ENCODE results near the gene PIGW. TPM values are rescaled to one million over a fixed set of nuclear protein-coding genes. Genes with fewer than 3 reads are reported as not detected.

The PIGW gene
- total and polyA plus RNA-seq, 2 experiments from 2014 or later: 5.5 to 15.8 TPM

DNA sequence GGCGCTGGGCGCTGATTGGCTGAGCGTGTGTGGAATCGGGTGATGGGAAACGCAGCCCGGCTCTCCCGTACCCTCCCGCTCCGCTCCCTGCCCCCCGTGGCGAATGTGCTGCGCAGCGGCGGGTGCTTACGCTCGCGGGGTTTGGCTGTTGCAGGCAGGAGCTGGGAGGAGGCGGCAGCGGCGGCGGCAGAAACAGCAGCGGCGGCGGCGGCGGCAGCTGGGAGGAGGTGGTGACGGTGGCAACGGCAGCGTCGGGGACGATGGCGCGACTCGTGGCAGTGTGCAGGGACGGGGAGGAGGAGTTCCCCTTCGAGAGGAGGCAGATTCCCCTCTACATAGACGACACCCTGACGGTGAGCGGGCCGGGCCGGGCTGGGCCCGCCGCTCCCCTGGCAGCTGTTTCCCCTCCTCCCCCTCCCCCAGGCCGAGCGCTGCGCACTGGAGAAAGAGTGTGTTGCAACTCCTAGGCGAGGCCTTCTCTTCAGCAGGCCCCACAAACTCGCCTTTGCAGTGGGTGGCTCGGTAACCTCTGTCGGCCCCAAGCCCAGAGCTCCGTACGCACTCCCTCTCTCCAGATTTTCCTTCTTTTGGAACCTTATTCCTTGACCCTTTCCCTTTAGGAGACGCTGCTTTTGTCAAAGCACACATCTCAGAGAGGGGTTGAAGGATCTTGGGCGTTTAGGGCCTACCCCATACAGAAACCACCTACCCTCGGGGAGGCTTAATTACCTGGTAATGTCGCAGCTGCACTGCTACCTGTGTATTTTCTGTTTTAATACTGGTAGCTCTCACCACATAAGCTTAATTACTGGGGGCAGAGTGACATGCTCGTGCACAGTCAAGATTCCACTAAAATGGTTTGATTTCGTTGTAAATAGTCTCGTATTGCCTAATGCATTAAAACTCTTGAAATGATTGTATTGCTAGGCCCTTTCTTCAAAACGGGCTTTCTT lies 11.0 kb downstream of the PIGW start:
- Histone ChIP-seq H3K27ac (ENCODE audit: low read depth) (peak overlapping the region; percentile 96), H3K36me3 (ENCODE audit: insufficient read depth) (no peaks in the 10 kb centered on the region), H3K4me2 (peak overlapping the region; percentile 91), H3K4me1 (ENCODE audit: insufficient read depth) (peaks cover 24% of the 10 kb centered on the region), H3F3A (replicated peaks; ENCODE audit: low read depth) (peaks cover 9% of the 10 kb centered on the region), H4K20me1 (replicated peaks; ENCODE audit: insufficient read depth) (peaks cover 17% of the 10 kb centered on the region), H3K79me2 (replicated peaks; ENCODE audit: insufficient read depth) (peaks cover 62% of the 10 kb centered on the region), H3K9me2 (ENCODE audit: insufficient read depth) (no peaks in the 10 kb centered on the region), H3K27me3 (ENCODE audit: insufficient read depth) (no peaks in the 10 kb centered on the region), H2AFZ (no peak overlapping the region), H3K4me3 (peak overlapping the region; percentile 84)
- Mint-ChIP-seq H3K27me3 (ENCODE audit: insufficient read depth, low read depth, poor library complexity) (peaks cover 9% of the 10 kb centered on the region), H3K9me3 (no peaks in the 10 kb centered on the region), H3K27ac (peak overlapping the region; percentile 98), H3K36me3 (ENCODE audit: low read depth) (peaks cover 6% of the 10 kb centered on the region), H3K4me3 (peak overlapping the region; percentile 95), H3K4me1 (peaks cover 16% of the 10 kb centered on the region; the same call in 2 of the 3 replicates)
- DNase-seq (ENCODE audit: low spot score) (peak; percentile 99), ATAC-seq (peak; percentile 81)
- TF ChIP-seq EZH2 (IDR thresholded peaks at IDR 0.05; ENCODE audit: low read depth, unreplicated experiment): no peak
- TF ChIP-seq STAT1 (IDR thresholded peaks at IDR 0.05; ENCODE audit: unreplicated experiment): no peak
- no peak for TF ChIP-seq EZH2phosphoT487 (IDR thresholded peaks at IDR 0.05; ENCODE audit: unreplicated experiment)
- TF ChIP-seq, protein P1, sequence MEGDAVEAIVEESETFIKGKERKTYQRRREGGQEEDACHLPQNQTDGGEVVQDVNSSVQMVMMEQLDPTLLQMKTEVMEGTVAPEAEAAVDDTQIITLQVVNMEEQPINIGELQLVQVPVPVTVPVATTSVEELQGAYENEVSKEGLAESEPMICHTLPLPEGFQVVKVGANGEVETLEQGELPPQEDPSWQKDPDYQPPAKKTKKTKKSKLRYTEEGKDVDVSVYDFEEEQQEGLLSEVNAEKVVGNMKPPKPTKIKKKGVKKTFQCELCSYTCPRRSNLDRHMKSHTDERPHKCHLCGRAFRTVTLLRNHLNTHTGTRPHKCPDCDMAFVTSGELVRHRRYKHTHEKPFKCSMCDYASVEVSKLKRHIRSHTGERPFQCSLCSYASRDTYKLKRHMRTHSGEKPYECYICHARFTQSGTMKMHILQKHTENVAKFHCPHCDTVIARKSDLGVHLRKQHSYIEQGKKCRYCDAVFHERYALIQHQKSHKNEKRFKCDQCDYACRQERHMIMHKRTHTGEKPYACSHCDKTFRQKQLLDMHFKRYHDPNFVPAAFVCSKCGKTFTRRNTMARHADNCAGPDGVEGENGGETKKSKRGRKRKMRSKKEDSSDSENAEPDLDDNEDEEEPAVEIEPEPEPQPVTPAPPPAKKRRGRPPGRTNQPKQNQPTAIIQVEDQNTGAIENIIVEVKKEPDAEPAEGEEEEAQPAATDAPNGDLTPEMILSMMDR (conservative IDR thresholded peaks at IDR 0.05; ENCODE audit: low read depth in 2 of 2): no peak
- TF ChIP-seq, protein P2, sequence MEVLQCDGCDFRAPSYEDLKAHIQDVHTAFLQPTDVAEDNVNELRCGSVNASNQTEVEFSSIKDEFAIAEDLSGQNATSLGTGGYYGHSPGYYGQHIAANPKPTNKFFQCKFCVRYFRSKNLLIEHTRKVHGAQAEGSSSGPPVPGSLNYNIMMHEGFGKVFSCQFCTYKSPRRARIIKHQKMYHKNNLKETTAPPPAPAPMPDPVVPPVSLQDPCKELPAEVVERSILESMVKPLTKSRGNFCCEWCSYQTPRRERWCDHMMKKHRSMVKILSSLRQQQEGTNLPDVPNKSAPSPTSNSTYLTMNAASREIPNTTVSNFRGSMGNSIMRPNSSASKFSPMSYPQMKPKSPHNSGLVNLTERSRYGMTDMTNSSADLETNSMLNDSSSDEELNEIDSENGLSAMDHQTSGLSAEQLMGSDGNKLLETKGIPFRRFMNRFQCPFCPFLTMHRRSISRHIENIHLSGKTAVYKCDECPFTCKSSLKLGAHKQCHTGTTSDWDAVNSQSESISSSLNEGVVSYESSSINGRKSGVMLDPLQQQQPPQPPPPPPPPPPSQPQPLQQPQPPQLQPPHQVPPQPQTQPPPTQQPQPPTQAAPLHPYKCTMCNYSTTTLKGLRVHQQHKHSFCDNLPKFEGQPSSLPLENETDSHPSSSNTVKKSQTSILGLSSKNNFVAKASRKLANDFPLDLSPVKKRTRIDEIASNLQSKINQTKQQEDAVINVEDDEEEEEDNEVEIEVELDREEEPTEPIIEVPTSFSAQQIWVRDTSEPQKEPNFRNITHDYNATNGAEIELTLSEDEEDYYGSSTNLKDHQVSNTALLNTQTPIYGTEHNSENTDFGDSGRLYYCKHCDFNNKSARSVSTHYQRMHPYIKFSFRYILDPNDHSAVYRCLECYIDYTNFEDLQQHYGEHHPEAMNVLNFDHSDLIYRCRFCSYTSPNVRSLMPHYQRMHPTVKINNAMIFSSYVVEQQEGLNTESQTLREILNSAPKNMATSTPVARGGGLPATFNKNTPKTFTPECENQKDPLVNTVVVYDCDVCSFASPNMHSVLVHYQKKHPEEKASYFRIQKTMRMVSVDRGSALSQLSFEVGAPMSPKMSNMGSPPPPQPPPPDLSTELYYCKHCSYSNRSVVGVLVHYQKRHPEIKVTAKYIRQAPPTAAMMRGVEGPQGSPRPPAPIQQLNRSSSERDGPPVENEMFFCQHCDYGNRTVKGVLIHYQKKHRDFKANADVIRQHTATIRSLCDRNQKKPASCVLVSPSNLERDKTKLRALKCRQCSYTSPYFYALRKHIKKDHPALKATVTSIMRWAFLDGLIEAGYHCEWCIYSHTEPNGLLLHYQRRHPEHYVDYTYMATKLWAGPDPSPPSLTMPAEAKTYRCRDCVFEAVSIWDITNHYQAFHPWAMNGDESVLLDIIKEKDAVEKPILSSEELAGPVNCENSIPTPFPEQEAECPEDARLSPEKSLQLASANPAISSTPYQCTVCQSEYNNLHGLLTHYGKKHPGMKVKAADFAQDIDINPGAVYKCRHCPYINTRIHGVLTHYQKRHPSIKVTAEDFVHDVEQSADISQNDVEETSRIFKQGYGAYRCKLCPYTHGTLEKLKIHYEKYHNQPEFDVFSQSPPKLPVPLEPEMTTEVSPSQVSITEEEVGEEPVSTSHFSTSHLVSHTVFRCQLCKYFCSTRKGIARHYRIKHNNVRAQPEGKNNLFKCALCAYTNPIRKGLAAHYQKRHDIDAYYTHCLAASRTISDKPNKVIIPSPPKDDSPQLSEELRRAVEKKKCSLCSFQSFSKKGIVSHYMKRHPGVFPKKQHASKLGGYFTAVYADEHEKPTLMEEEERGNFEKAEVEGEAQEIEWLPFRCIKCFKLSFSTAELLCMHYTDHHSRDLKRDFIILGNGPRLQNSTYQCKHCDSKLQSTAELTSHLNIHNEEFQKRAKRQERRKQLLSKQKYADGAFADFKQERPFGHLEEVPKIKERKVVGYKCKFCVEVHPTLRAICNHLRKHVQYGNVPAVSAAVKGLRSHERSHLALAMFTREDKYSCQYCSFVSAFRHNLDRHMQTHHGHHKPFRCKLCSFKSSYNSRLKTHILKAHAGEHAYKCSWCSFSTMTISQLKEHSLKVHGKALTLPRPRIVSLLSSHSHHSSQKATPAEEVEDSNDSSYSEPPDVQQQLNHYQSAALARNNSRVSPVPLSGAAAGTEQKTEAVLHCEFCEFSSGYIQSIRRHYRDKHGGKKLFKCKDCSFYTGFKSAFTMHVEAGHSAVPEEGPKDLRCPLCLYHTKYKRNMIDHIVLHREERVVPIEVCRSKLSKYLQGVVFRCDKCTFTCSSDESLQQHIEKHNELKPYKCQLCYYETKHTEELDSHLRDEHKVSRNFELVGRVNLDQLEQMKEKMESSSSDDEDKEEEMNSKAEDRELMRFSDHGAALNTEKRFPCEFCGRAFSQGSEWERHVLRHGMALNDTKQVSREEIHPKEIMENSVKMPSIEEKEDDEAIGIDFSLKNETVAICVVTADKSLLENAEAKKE (CRISPR knock-in tag; IDR thresholded peaks at IDR 0.05): no peak
- no peak for TF ChIP-seq JUNB (IDR thresholded peaks at IDR 0.05; ENCODE audit: unreplicated experiment)
- TF ChIP-seq, protein P3, sequence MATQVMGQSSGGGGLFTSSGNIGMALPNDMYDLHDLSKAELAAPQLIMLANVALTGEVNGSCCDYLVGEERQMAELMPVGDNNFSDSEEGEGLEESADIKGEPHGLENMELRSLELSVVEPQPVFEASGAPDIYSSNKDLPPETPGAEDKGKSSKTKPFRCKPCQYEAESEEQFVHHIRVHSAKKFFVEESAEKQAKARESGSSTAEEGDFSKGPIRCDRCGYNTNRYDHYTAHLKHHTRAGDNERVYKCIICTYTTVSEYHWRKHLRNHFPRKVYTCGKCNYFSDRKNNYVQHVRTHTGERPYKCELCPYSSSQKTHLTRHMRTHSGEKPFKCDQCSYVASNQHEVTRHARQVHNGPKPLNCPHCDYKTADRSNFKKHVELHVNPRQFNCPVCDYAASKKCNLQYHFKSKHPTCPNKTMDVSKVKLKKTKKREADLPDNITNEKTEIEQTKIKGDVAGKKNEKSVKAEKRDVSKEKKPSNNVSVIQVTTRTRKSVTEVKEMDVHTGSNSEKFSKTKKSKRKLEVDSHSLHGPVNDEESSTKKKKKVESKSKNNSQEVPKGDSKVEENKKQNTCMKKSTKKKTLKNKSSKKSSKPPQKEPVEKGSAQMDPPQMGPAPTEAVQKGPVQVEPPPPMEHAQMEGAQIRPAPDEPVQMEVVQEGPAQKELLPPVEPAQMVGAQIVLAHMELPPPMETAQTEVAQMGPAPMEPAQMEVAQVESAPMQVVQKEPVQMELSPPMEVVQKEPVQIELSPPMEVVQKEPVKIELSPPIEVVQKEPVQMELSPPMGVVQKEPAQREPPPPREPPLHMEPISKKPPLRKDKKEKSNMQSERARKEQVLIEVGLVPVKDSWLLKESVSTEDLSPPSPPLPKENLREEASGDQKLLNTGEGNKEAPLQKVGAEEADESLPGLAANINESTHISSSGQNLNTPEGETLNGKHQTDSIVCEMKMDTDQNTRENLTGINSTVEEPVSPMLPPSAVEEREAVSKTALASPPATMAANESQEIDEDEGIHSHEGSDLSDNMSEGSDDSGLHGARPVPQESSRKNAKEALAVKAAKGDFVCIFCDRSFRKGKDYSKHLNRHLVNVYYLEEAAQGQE (IDR thresholded peaks at IDR 0.05; ENCODE audit: unreplicated experiment): no peak
- peak; percentile 74 for TF ChIP-seq POLR2AphosphoS5 (IDR thresholded peaks at IDR 0.05; ENCODE audit: low read depth)
- TF ChIP-seq NANOG (IDR thresholded peaks at IDR 0.05; ENCODE audit: borderline replicate concordance): no peak
- TF ChIP-seq CREB1 (CRISPR knock-in tag; IDR thresholded peaks at IDR 0.05; ENCODE audit: low read depth): peak; percentile 51
- TF ChIP-seq ZNF331 (CRISPR knock-in tag; IDR thresholded peaks at IDR 0.05; ENCODE audit: low read depth): no peak
- no peak for TF ChIP-seq ZNF114 (CRISPR knock-in tag; IDR thresholded peaks at IDR 0.05)
- TF ChIP-seq, protein P4, sequence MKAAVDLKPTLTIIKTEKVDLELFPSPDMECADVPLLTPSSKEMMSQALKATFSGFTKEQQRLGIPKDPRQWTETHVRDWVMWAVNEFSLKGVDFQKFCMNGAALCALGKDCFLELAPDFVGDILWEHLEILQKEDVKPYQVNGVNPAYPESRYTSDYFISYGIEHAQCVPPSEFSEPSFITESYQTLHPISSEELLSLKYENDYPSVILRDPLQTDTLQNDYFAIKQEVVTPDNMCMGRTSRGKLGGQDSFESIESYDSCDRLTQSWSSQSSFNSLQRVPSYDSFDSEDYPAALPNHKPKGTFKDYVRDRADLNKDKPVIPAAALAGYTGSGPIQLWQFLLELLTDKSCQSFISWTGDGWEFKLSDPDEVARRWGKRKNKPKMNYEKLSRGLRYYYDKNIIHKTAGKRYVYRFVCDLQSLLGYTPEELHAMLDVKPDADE (IDR thresholded peaks at IDR 0.05): no peak
